HG02763 (cell line): Measurements from ENCODE around the gene PIP5KL1.

Source experiments
- ATAC-seq: cut with Tn5 transposase; IDR thresholded peaks from one replicate; pipeline ENCODE4 v1.9.1; 2021; ENCODE audit warnings: mild to moderate bottlenecking, moderate library complexity; ENCODE audit not compliant: unreplicated experiment

PIP5KL1 gene

DNA sequence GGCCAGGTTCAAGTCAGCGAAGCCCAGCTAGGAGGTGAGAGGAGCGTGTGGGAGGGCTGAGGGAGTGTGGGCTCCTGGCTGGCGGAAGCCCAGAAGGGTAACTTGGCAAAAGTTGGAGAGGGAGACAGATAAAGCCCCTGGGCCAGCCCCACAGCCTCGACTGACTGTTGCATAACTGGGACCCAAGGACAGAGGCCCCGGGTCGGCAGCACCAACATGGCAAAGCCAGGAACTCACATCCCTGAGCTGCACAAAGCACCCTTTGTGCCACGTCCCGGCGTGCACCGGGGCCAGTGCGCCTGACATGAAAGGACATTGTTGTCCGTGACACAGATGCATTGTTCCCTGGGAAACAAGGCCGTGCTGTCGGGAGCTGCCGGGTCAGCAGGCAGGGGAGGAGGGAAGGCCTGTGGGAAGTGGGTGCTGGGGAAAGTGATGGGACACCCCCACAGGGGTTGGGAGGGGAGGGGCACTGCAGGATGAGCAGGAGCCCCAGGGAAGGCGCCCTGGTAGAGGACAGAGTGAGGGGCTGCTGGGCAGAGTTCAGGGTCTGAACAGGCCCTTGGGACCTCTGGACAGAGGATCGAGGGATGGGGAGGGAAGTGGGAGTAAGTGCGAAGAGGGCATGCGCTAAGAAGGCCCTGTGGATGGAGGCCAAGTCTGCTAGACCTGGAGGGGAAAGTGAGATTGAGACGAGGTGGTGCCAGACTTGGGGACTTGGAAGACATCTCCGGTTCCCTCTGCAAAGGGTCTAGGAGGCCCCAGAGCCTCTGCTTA, 20.1 kb upstream of the PIP5KL1 start:
- ATAC-seq = no peak

DNA sequence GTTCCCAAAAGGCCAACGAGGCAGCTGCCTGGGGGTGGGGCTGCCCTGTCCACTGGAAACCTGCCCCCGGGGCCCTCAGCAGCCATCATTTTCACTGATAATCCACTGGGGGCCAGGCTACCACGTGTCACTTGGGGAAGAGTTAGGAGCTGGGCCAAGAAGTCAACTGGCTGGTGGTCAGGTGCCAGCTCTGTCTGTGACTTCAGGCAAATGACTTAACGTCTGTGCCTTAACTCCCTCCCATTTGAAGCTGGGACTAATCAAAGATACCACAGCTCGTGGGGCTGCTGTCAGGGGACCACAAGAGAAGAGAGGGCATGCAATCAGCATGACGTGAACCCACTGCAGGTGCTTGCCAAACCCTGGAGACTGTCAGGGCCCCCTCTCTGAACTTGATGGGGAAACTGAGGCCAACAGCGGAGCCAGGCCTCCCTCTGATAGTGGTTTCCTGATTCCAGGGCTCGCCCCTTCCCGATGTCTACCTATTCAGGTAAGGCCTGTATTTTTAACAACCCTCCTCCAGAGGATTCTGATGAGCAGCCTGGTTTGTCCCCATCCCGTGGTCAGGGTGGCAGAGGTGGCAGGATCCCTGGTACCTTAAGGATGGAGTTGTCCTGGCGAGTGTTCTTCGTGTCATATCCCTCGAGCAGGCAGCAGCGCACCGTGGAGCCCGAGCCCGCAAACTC, 19.4 kb upstream of the PIP5KL1 start:
- ATAC-seq = no peak

DNA sequence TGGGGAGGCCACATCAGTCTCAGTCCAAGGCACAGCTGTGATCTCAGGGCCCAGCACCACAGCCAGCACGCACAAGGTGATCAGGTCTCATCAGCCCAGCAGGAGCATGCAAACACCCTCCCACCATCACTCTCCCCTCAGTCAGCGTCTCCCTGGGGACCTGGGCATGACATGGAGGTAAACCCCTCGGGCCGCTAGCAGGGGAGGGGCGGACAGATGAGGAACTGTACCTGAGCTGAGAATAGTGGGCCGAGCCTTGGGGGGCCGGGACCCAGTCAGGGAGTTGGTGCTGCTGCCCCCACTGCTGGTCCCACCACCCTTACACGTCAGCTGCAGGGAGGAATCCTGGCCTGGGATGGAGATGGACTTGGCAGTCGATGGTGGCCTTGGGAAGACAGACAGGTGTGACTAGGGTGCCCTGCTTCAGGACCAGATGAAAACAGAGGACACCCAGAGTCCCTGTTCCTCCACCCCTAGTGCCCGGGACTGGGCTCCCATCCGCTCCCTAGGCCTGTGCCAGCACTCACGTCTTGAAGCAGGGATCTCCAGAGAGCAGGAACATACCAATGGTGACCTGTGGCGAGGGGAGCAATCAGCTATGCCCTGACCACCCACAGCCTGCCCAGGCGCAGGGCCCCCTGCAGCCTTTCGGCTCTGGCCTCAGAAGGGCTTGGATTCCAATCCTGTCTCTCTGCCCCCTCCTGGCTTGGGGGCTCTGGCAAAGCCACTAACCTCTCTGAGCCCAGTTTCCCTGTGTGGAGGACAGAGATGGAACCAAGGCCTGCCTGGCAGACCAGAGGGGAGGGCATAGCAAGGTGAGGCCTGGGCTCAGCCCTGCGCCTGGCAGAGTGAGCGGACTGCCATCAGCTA, 17.5 kb upstream of the PIP5KL1 start:
- ATAC-seq = no peak

DNA sequence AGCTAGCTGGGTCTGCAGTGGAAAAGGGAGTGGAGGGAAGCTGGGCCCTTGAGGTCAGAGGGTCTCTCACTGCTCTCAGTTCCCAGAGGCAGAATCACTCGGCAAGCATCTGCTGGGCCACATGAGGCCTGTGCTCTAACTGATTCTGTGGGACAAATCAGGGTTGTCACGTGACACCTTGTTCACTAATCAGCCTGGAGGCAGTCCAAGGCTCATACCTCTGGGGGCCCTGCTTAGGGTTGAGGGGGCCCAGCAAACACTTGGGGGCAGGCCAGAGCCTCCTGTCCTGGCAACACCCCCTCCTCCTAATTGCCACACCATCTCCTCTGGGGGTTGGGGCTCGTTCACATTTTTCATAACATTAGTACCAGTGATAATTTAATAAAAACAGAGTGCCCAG, 16.2 kb upstream of the PIP5KL1 start:
- ATAC-seq = no peak

DNA sequence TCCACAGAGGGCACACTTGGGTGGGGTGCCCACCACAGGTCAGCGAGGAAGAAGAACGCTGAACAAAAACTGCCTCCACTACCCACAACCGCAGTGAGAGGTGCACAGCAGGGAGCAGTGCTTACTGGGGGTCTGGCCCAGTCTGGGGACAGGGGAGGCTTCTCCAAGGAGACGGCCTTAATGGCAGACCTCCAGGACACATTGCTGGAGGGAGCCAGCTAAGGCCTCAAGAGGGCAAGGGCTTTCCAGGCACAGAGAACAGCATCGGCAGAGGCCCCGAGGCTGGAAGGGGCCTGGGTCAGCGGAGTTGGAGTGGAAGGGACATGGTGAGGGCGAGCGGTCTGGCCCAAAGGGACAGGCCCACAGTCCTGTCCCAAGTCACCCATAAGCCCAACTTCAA, 15.4 kb upstream of the PIP5KL1 start:
- ATAC-seq = no peak

DNA sequence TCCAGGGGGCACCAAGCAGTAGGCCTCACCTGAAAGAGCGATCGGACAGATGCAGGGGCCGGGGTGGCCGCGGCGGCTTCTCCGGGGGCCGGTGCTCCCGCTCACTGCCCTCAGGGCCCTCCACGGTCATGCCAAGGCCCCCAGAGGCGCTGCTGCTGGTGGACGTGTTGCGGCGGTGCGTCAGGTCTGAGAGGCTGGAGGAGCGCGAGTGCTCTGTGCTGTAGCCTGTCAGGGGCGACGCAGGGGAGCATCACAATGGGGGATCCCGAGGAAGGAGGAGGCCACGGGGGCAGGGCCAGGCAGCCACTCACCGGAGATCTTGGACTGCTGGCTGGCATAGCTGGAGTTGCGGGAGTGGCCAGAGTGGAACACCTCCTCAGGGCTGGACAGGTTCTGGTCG, 14.8 kb upstream of the PIP5KL1 start:
- no peak for ATAC-seq

DNA sequence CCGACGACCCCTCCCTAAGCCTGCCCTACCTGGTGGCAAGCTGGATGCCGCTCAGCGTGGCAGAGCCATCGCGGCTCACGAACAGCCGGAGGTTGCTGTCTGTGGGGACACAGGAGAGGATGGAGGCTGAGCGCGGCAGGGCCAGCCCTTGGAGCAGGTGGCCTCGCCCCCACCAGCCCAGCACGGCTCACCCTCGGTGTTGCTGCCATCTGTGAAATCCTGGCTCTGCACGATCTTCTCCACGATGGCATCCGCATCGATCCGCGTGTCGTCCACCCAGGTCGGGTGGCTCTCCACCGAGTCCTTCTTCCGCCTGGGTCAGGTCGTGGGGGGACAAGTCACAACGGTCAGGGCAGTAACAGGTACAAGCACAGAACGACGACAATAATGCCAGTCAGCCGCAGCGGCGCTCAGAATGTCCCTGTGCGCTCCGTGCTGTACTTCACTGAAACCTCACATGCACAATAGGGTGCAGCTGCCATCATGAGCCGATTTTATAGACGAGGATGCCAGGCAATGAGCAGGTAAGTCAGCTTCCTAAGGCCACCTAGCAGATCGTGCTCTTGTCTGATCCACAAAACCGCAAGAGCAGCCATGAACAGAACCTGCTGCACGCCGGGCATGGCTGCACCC, 14.1 kb upstream of the PIP5KL1 start:
- no peak for ATAC-seq

DNA sequence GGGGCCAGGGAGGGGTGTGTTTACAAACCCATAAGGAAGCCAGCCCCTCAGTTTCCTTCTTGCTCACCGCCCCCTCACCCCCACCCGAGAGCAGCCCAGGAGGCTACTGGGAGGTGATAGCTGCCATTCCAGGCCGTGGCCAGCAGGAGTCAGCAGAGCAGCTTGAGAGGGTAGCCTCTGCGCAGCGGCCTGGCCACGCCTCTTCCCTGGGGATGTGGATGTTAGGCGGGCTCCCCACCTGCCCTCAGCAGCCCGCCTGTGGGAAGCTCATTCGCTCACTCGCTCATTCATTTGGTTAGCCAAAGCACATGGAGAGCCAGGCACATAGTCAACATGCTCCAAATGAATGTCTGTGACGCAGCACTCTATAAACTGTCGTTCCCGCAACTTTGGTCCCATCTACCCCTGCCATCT, 13.2 kb upstream of the PIP5KL1 start:
- ATAC-seq = peak; percentile 60

DNA sequence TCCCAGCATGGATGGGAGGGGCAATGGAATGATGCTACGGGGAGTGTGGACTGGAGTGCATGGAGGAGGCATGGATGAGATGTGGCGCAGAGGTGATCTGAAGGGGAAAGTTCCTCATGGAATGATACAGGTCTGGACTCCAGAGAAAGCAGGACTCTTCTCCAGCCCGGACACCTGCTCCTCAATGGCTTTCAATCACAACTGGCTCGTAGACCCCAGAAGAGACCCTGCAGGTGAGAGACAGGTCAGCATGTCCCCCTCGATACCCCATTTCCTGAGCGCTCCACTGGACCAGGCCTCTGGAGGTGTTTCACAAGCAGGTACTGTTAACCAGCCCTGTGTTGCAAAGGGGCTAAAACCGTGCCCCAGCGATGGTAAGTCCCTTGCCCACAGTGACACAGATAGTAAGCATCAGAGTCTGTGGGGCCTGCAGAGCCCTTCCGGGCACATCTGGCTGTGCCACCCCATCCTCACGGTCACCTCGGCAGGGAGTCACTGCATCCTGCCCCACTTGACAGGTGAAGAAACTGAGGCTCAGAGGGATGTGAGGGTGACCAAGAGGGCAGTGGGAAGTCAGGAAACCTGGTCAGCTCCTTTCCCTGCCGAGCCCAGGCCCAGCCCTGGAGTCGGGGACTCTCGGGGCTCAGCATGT, 12.6 kb upstream of the PIP5KL1 start:
- ATAC-seq = no peak

DNA sequence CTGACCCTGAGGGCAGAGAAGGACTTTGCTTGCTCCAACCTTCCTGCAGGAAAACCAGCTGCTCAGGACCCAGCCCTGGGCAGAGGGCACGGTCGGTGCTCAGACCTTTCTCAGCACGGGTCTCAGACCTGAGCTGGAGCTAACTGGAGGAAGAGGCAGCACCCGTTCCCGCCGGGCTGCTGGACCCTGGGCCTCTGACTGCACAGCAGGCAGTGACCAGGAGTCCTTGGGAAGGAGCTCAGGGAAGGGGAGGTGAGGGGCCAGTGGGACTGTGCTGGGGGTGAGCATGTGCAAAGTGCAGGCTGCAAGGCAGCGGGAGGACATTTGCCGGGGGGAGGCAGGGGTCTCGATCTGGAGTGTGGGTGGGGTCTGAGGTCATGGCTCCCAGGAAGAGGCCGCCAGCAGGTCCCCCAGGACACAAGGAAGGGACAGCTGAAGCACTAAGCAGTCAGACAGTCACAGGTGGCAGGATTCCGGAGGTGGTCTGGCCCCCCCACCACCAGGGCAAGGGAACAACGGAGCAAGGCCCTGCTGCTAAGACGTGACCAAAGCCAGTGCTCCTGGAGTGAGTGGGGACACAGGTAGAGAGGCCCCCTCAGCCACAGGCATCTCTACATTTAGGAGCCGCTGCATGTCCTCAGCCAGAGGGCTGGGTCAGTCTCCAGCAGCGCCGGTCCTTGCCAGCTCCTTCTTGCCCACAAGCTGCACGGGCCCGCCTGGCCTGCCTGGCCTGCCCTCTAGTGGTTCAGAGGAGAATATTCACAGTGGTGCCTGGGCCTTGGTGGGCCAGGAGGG, 11.8 kb upstream of the PIP5KL1 start:
- no peak for ATAC-seq

DNA sequence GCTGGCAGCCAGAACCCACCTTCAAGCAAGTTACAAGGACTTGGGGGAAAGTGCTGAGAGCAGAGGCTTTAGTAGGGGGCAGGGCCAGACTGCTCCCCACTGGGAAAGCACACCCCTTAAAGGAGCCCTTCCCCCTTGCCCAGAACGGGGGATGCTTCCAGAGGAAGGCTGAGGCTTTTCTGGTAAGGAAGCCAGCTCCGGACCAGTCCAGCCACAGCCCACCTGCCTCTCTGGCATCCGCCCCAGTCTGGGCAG, 11.3 kb upstream of the PIP5KL1 start:
- ATAC-seq = no peak

DNA sequence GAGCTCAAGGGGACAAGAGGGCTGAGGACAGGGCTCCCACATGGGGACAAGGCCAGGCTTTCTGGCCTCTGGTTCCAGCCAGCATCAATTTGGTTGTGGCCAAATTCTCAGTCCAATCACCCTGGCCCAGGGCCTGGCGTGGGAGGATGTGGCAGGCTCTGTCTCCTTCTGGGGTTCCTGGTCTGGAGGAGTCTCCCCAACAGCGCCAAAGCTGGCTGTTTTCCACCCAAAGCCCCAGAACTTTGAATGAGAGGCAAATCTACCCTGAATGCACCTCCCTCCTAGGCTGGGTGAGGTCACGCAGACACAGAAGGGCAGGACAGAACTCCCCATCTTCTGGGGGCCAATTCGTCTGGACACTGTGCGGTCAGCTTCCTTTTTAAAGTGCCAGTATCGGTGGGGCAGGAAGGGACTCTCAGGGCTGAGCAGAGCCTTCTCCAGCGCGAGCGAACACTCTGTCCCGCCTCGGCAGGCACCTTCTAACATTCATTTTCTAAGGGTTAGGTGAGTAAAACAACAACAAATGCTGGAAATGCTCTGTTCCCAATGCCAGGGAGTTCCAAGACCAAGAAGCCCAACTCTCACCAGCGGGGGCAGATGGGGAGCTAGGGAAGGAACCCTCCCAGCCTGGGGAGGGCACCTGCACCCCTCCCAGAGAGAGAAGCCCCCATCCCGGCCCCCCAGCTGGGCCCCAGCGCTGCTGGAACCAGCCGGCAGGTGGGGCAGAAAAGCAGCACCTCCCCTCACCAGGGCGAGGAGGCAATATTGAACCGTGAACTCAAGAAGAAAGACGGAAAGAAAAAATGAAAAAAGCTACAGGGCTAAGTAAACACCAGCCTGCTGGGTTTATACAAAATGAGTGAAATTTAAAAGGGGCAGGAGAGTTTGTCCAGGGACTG, 10.7 kb upstream of the PIP5KL1 start:
- ATAC-seq = no peak

DNA sequence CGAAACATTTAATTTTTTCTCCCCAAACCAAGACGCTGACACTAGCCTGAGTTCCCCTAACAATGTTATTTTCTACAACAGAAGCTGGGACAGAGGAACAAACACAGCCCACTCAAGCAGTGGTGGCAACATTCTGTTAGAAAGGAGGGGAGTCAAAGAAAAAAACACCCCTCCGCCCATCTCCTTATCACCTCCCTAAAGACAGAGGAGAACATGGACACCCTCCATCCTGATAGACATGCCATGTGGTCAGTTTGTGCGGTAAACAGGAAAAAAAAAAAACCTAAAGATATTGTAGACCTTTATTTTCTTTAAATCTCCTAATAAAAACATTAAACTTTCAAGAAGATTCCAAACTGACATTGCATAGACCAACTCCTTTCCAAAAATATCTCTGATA, 10.0 kb upstream of the PIP5KL1 start:
- no peak for ATAC-seq

DNA sequence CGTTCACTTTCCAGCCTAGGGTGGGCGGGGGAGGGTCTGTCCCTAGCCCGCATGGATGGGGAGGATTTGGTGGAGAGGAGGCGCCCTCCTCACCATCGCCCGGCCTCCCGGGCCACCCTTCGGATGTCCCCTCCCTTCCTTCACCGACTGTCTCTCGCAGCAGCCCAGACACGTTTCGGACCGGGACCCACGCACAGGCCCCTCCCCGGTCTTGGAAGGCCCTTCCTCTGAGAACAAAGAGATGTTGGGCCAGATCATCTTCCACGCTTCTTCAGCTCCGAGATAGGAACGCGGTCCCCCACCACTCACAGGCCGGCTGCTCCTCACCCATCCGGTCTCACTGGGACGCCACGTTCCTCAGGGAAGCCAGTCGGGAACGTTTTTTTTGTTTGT, 7.7 kb upstream of the PIP5KL1 start:
- ATAC-seq = no peak

DNA sequence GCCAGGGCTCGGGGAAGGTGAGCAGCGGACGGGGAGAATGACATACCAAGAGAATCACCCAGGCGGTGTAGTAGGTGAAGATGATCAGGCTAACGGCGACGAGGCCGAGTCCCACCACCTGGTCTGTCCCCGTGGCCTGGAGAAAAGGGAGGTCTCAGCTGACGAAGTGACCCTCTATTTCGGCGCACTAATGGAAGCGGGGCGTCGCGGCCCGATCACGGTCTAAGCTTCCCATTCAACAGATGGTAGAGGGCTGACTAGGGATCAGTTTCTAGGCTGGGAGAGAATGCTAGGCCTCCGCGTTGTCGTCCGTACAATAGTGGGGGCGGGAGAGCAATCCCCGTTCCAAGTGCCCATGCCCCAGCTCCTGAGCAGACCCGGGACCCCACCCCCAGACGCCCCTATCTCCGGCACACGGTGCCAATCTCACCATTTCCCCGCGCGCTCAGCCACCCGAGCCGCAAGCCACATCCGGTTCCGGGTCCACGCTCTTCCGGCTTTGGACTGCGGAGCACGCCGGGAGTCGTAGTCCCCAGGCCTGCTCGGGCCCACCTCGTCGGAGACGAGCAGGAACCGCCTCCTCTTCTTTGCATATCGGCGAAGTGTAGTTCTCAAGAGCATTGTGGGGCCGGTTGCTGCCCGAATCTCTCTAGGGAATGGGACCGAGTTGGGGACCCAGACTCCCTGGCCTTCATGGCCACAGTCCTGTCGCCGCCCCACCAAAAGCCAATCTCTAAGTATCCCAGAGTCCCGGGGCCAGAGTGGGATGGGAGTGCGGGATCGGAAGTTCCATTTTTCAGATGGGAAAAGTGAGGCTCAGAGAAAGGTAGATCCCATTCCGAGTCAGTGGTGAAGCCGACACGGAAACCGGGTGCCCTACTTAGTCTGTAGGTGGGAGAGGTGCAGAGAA, 7.1 kb upstream of the PIP5KL1 start, which contains the start of gene DPM2:
DPM2 (minus strand) TSS at position 467 of the 910 bp plus-strand sequence; CDS start at position 433, 34 bp downstream.
- ATAC-seq = peak; percentile 82

DNA sequence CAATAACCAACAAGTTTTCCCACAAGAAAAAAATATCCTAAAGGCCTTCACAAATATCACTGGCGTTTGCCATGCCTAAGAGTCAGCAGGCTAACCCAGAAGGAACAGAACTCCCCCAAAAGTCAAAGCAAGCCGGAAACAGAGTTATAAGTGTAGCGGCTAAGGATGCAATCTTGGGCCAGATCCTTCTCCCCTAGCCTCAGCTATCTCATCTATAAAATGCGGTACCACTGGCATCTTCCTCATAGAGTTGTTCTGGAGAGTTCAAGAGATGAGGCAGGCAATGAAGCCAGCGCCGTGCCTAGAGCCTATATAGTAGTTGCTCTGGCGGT, 6.4 kb upstream of the PIP5KL1 start:
- ATAC-seq = no peak

DNA sequence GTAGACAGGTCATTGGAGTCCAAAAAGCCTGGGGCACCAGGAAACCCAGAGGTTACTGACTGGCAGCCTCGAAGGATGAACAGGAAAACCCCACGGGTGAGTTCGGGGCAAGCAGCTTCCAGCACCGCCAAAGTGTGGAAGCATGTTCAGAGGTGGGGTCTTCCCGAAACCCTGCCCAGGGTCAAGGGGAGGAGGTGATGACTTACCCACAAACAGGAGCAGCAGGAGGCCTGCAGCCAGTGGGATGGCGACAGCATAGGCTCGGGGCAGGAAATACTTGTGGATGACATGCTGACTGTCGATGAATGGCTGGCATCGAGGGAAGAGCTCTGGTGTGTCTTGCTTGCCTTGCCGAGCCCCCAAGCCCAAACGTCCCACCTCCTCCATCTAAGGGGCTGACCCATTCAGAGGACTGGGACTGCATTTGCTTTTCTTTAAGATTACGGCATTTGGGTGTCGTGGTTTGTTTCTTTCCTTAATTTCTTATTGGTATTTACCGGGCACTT, 5.8 kb upstream of the PIP5KL1 start:
- no peak for ATAC-seq

DNA sequence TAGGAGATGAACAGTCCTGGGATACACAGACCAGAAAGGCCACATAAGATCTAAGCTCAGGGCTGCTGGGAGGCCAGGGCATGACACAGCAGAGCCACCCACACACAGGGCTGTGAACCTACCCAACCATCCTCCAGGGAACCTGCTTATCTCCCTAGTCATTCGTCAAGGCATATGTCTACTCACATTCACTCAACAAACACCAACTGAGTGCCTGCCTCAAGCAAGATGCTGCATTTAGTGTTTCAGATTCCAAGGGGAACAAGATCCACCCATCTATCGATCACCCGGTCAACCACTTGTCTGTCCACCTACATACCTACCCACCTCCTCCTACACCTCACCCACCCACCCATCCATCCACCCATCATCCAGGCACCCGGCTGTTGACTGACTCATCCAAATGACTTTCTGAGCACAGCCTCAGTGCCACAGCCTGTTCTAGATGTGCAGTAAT, 5.2 kb upstream of the PIP5KL1 start:
- no peak for ATAC-seq
